ENCODE results near the gene ATG16L2. TPM values are rescaled to one million over a fixed set of nuclear protein-coding genes. Genes with fewer than 3 reads are reported as not detected.
"Not testable (repeated sequence)": the region's sequence is repeated elsewhere in the genome, so short reads cannot be mapped to it uniquely, and the experiment has no call there.

ATG16L2 gene
- total RNA-seq, 1 experiment from 2014 or later: 22.2 TPM

DNA sequence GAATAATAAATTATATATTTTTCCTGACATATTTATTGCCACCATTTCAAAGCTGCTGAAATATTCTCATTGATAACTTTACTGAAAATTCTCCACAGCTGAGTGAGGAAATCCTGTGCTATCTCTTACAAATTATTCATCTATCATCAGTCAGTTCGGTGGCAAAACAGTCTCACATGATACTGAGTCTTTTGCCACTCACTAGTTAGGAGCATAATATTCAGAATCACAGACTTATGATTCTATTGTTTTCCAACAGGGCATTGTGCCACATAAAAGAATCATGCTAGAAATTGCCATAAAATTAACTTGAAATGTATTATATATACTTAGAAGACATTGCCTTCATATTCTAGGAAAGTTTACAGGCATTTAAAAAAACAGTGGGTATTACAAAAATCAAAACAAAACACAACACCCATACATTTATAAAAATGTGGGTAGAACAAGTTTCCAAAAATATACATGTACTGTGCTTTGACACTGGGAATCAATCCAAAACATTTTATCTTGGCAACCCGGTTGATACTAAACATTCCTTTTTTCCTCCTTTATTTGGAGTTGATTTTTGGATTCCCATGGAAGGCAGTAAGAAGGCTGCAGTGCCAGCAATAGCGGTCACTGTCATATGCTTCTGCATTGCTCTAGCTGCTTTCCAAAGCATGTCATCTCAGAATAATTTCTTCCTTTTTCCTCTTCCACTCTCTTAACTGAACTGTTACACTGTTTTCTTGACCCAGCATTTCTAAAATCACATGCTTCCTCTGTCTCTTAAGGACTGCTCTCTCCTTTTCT lies 42.5 kb downstream of the ATG16L2 start:
- CTCF ChIA-PET: interaction anchor here (0.7 to 1.2 kb wide), 2 partner anchors 138 to 286 kb away, joined by 3 read pairs; no protein-coding TSS in a partner anchor
- TF ChIP-seq ELF4 (CRISPR knock-in tag; IDR thresholded peaks at IDR 0.05; ENCODE audit: low read depth) (no peak), ZBTB21 (CRISPR knock-in tag; IDR thresholded peaks at IDR 0.05; ENCODE audit: borderline replicate concordance) (no peak), ZNF219 (CRISPR knock-in tag; IDR thresholded peaks at IDR 0.05; ENCODE audit: borderline replicate concordance) (no peak), NFATC4 (CRISPR knock-in tag; IDR thresholded peaks at IDR 0.05) (no peak)
- TF ChIP-seq, protein P1, sequence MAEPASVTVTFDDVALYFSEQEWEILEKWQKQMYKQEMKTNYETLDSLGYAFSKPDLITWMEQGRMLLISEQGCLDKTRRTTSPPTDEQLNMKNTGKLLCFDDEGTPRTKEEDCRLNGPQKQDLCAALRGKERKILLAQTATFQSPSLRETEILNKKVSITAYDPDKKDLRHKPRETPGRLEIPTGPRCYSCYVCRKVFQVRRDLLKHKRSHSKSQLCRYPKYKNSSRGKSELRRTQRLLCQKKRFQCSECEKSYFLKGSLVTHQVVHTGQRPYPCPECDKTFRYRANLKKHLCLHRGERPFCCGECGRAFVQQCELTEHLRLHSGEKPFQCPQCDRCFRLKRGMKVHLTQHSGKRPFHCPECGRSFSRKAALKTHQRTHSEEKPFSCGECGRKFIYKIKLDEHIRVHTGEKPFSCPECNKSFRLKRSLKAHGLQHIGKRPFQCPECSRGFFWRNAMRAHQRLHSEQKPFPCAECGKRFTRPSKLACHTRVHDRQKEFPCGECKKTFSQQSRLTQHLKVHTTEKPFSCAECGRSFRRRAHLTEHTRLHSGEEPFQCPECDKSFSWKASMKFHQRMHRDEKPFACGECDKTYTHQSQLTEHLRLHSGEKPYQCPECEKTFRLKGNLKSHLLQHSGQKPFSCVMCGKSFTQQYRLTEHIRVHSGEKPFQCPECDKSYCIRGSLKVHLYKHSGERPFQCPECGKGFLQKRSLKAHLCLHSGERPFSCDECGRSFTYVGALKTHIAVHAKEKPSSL (CRISPR knock-in tag; conservative IDR thresholded peaks at IDR 0.05): no peak
- TF ChIP-seq, protein P2, sequence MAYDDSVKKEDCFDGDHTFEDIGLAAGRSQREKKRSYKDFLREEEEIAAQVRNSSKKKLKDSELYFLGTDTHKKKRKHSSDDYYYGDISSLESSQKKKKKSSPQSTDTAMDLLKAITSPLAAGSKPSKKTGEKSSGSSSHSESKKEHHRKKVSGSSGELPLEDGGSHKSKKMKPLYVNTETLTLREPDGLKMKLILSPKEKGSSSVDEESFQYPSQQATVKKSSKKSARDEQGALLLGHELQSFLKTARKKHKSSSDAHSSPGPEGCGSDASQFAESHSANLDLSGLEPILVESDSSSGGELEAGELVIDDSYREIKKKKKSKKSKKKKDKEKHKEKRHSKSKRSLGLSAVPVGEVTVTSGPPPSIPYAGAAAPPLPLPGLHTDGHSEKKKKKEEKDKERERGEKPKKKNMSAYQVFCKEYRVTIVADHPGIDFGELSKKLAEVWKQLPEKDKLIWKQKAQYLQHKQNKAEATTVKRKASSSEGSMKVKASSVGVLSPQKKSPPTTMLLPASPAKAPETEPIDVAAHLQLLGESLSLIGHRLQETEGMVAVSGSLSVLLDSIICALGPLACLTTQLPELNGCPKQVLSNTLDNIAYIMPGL (CRISPR knock-in tag; IDR thresholded peaks at IDR 0.05): no peak
- TF ChIP-seq, protein P3, sequence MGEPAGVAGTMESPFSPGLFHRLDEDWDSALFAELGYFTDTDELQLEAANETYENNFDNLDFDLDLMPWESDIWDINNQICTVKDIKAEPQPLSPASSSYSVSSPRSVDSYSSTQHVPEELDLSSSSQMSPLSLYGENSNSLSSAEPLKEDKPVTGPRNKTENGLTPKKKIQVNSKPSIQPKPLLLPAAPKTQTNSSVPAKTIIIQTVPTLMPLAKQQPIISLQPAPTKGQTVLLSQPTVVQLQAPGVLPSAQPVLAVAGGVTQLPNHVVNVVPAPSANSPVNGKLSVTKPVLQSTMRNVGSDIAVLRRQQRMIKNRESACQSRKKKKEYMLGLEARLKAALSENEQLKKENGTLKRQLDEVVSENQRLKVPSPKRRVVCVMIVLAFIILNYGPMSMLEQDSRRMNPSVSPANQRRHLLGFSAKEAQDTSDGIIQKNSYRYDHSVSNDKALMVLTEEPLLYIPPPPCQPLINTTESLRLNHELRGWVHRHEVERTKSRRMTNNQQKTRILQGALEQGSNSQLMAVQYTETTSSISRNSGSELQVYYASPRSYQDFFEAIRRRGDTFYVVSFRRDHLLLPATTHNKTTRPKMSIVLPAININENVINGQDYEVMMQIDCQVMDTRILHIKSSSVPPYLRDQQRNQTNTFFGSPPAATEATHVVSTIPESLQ (CRISPR knock-in tag; IDR thresholded peaks at IDR 0.05): no peak
- Mint-ChIP-seq H3K36me3 (no peaks in the 10 kb centered on the region), H3K27me3 (ENCODE audit: low read depth) (no peaks in the 10 kb centered on the region), H3K4me3 (no peak overlapping the region), H3K4me1 (0 out of 2 replicates have a peak, but pooled peaks cover 3% of the 10 kb centered on the region), H3K9me3 (peaks cover 4% of the 10 kb centered on the region; the same call in 1 of the 2 replicates), H3K27ac (no peak overlapping the region)
- POLR2A ChIA-PET: no interaction called here
- no peak for DNase-seq (ENCODE audit: low spot score)
- ATAC-seq: no peak

DNA sequence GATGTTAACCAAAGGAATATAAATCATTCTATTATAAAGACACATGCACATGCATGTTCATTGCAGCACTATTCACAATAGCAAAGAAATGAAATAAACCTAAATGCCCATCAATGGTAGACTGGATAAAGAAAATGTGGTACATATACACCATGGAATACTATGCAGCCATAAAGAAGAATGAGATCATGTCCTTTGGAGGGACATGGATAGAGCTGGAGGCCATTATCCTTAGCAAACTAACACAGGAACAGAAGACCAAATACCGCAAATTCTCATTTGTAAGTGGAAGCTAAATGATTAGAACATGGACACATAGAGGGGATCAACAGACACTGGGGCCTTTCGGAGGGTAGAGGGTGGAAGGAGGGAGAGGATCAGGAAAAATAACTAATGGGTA lies 44.1 kb downstream of the ATG16L2 start:
- CTCF ChIA-PET: interaction anchor here (1.2 kb wide), 2 partner anchors 284 kb away, joined by 3 read pairs; partner anchors contain the start of gene FCHSD2
- H3K4me3 Mint-ChIP-seq: not testable (repeated sequence)

GRCh38 chr11:72859126-72859525 lies 44.9 kb downstream of the ATG16L2 start:
- no peak overlapping the region for H3K27ac Mint-ChIP-seq
- ChIA-PET POLR2A (no interaction called here), CTCF (interaction anchor here (0.6 to 1.2 kb wide), 2 partner anchors 283 to 316 kb away, joined by 3 read pairs; partner anchors contain the start of gene FCHSD2)
- no peaks in the 10 kb centered on the region for H3K36me3 Mint-ChIP-seq
- H3K4me1 Mint-ChIP-seq: peaks cover 10% of the 10 kb centered on the region
- no peak overlapping the region for H3K4me3 Mint-ChIP-seq
- H3K9me3 Mint-ChIP-seq: peaks cover 4% of the 10 kb centered on the region; the same call in 1 of the 2 replicates
- no peak for DNase-seq (ENCODE audit: low spot score)
- no peak for ATAC-seq
- H3K27me3 Mint-ChIP-seq (ENCODE audit: low read depth): no peaks in the 10 kb centered on the region
- TF ChIP-seq TP53 (CRISPR knock-in tag; IDR thresholded peaks at IDR 0.05): no peak
- TF ChIP-seq ZNF232 (CRISPR knock-in tag; IDR thresholded peaks at IDR 0.05): no peak
- TF ChIP-seq, protein P4, sequence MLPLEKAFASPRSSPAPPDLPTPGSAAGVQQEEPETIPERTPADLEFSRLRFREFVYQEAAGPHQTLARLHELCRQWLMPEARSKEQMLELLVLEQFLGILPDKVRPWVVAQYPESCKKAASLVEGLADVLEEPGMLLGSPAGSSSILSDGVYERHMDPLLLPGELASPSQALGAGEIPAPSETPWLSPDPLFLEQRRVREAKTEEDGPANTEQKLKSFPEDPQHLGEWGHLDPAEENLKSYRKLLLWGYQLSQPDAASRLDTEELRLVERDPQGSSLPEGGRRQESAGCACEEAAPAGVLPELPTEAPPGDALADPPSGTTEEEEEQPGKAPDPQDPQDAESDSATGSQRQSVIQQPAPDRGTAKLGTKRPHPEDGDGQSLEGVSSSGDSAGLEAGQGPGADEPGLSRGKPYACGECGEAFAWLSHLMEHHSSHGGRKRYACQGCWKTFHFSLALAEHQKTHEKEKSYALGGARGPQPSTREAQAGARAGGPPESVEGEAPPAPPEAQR (CRISPR knock-in tag; IDR thresholded peaks at IDR 0.05): no peak
- no peak for TF ChIP-seq CREB1 (CRISPR knock-in tag; IDR thresholded peaks at IDR 0.05)
- no peak for TF ChIP-seq NFATC4 (CRISPR knock-in tag; IDR thresholded peaks at IDR 0.05)
- TF ChIP-seq, protein P5, sequence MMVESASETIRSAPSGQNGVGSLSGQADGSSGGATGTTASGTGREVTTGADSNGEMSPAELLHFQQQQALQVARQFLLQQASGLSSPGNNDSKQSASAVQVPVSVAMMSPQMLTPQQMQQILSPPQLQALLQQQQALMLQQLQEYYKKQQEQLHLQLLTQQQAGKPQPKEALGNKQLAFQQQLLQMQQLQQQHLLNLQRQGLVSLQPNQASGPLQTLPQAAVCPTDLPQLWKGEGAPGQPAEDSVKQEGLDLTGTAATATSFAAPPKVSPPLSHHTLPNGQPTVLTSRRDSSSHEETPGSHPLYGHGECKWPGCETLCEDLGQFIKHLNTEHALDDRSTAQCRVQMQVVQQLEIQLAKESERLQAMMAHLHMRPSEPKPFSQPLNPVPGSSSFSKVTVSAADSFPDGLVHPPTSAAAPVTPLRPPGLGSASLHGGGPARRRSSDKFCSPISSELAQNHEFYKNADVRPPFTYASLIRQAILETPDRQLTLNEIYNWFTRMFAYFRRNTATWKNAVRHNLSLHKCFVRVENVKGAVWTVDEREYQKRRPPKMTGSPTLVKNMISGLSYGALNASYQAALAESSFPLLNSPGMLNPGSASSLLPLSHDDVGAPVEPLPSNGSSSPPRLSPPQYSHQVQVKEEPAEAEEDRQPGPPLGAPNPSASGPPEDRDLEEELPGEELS (CRISPR knock-in tag; IDR thresholded peaks at IDR 0.05): no peak
- TF ChIP-seq JUN (CRISPR knock-in tag; IDR thresholded peaks at IDR 0.05): no peak
- TF ChIP-seq NFYB (CRISPR knock-in tag; conservative IDR thresholded peaks at IDR 0.05; ENCODE audit: low read depth): no peak
- TF ChIP-seq USF1 (CRISPR knock-in tag; IDR thresholded peaks at IDR 0.05): no peak
- TF ChIP-seq, protein P2 (CRISPR knock-in tag; IDR thresholded peaks at IDR 0.05): no peak
- no peak for TF ChIP-seq NFE2L1 (CRISPR knock-in tag; IDR thresholded peaks at IDR 0.05)
- TF ChIP-seq PRRX2 (CRISPR knock-in tag; IDR thresholded peaks at IDR 0.05): no peak
- no peak for TF ChIP-seq IRF2 (CRISPR knock-in tag; IDR thresholded peaks at IDR 0.05; ENCODE audit: borderline replicate concordance, low read depth)

More for the DNA sequence above, 44.1 kb downstream of the ATG16L2 start:
- H3K4me1 Mint-ChIP-seq: peaks cover 10% of the 10 kb centered on the region
- H3K36me3 Mint-ChIP-seq; H3K27ac Mint-ChIP-seq; H3K27me3 Mint-ChIP-seq (ENCODE audit: low read depth); POLR2A ChIA-PET; ATAC-seq; DNase-seq (ENCODE audit: low spot score); H3K9me3 Mint-ChIP-seq: not testable (repeated sequence)
